Measurements from ENCODE around the gene MFRP. TPM values are rescaled to one million over a fixed set of nuclear protein-coding genes. Genes with fewer than 3 reads are reported as not detected.

Gene MFRP
- total RNA-seq, 4 donors from 2014 or later, result not detected

DNA sequence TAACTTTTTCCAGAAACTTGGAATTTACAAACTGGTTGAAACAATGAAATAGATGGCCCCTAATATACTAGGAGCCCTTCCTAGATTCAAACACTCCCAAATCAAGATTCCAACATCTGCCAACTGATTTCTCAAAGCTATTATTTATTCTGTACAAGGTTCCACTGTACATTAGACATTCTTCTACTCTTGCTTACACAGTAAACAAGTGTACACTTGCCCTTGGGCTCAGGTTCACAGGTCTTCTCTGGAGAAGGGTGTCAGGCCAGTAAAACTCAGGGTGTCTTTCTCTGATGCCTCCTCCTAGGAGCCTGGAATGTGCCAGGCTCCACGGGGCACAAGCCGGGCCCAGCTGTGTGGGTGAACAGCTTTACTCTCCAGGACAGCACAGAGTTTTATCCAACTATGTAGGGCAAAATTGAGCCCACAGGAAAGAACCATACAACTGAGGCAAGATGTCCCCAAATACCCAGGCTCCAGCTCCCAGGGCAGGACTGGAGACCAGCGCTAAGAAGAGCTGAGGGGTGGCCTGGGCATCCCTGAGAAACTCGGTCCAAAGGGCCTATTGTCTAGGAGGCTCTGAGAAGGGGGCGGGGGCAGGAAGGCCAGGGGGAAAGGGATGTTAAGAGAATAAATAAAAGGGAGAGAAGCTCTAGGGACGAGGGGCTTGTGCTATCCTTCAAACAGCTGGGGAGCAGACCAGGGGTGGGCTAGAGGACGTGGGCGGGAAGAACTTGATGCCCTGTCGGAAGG, 8.8 kb upstream of the MFRP start:
- H3K27me3 ChIP-seq, result no peaks in the 10 kb centered on the region
- peak overlapping the region in 1 of 4 donors; percentile 81 for H3K27ac ChIP-seq
- DNase-seq, result no peak
- peaks cover 17 to 55% (median 28%) of the 10 kb centered on the region in 3 donors for H3K4me1 ChIP-seq
- intact Hi-C loops (cut with DNase I), result no loop called here
- TF ChIP-seq, protein P1, sequence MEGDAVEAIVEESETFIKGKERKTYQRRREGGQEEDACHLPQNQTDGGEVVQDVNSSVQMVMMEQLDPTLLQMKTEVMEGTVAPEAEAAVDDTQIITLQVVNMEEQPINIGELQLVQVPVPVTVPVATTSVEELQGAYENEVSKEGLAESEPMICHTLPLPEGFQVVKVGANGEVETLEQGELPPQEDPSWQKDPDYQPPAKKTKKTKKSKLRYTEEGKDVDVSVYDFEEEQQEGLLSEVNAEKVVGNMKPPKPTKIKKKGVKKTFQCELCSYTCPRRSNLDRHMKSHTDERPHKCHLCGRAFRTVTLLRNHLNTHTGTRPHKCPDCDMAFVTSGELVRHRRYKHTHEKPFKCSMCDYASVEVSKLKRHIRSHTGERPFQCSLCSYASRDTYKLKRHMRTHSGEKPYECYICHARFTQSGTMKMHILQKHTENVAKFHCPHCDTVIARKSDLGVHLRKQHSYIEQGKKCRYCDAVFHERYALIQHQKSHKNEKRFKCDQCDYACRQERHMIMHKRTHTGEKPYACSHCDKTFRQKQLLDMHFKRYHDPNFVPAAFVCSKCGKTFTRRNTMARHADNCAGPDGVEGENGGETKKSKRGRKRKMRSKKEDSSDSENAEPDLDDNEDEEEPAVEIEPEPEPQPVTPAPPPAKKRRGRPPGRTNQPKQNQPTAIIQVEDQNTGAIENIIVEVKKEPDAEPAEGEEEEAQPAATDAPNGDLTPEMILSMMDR (IDR thresholded peaks at IDR 0.05), result no peak
- no peak for TF ChIP-seq POLR2A (IDR thresholded peaks at IDR 0.05)
- no peaks in the 10 kb centered on the region for H3K9me3 ChIP-seq
- peaks cover 0 to 34% (median 0%) of the 10 kb centered on the region in 3 donors for H3K36me3 ChIP-seq
- no peak overlapping the region for H3K4me3 ChIP-seq
- 57 to 60% methylated on average over 7 of the region's 9 CpGs for WGBS, 2 donors

DNA sequence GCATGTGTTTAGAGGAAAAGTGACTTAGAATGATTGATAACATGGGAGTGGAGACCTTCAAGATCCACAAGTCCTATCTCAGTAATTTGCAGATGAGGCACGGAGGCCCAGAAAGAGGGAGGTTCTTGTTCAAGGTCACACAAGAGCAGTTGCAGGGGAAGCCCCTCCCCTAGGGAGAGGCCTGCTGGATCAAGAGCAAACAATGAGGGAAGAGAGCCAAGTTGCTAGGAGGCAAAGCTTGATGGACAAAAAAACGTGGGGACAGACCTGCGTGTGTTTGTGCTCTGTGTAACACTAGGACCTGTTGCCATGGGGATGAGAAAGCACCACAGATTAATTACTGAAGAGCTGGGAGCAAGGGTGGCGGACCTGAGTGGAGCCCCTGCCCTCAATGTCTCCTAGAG, 6.4 kb upstream of the MFRP start:
- TF ChIP-seq POLR2A (IDR thresholded peaks at IDR 0.05), result no peak
- TF ChIP-seq, protein P1 (IDR thresholded peaks at IDR 0.05), result no peak
- Histone ChIP-seq H3K9me3 (no peaks in the 10 kb centered on the region), H3K4me1 (peaks cover 17 to 46% (median 28%) of the 10 kb centered on the region in 3 donors), H3K36me3 (peaks cover 0 to 11% (median 0%) of the 10 kb centered on the region in 3 donors), H3K27ac (peak overlapping the region in 2 of 4 donors; percentile 12 to 48), H3K4me3 (no peak overlapping the region), H3K27me3 (no peaks in the 10 kb centered on the region)
- 27 to 39% methylated on average over 4 of the region's 4 CpGs for WGBS, 2 donors
- no peak for DNase-seq
- intact Hi-C loops (cut with DNase I), result no loop called here

DNA sequence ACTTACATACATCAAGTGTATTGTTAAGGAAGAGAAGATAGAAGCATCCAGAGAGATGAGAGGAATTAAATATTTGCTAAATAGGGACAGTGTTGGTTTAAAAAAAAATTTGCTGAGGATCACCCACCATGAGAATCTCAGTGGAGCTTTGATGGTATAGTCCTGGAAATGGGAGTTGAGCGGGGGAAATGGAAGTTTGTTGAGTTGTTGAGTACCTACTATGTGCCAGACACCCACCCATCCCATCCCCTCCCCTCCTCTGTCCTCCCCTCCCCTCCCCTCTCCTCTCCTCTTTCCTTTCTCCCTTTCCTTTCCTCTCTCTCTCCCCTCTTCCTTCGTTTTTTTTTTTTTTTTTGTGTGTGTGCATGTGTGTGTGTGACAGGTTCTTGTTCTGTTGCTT, 4.7 kb upstream of the MFRP start:
- intact Hi-C loops (cut with DNase I), result no loop called here
- Histone ChIP-seq H3K9me3 (no peaks in the 10 kb centered on the region), H3K4me3 (no peak overlapping the region), H3K27me3 (peaks cover 0 to 7% (median 0%) of the 10 kb centered on the region in 4 donors), H3K4me1 (peaks cover 8 to 35% (median 22%) of the 10 kb centered on the region in 3 donors), H3K36me3 (no peaks in the 10 kb centered on the region), H3K27ac (no peak overlapping the region)
- WGBS, 2 donors, result 44 to 60% methylated on average over 2 of the region's 2 CpGs
- TF ChIP-seq POLR2A (IDR thresholded peaks at IDR 0.05), result no peak
- TF ChIP-seq, protein P1 (IDR thresholded peaks at IDR 0.05), result no peak
- DNase-seq, result no peak

DNA sequence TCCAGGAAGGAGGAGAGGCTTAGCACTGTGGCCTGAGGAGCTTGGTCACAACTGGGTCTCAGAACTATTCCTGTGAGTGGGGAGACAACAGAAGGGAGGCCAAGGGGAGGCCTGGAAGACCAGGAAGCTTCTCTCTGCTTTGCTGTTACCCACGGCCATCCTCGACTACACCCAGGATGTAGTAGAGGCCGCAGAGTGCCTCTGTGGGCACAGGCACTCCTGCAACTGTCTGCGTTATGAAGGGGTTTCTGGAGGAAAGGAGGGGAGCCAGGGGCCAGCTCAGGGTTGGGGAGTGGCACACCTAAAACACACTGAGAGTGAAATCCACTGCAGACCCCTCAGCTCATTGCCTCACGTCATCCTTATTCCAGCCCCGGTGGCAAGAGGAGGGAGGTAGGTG, 3.8 kb upstream of the MFRP start:
- no peaks in the 10 kb centered on the region for H3K9me3 ChIP-seq
- intact Hi-C loops (cut with DNase I), result no loop called here
- no peak for DNase-seq
- no peaks in the 10 kb centered on the region for H3K36me3 ChIP-seq
- no peak for TF ChIP-seq POLR2A (IDR thresholded peaks at IDR 0.05)
- TF ChIP-seq, protein P1 (IDR thresholded peaks at IDR 0.05), result no peak
- peaks cover 0 to 11% (median 0%) of the 10 kb centered on the region in 4 donors for H3K27me3 ChIP-seq
- no peak overlapping the region for H3K4me3 ChIP-seq
- H3K4me1 ChIP-seq, result peaks cover 5 to 26% (median 14%) of the 10 kb centered on the region in 3 donors
- 69 to 78% methylated on average over 6 of the region's 6 CpGs for WGBS, 2 donors
- H3K27ac ChIP-seq, result no peak overlapping the region

DNA sequence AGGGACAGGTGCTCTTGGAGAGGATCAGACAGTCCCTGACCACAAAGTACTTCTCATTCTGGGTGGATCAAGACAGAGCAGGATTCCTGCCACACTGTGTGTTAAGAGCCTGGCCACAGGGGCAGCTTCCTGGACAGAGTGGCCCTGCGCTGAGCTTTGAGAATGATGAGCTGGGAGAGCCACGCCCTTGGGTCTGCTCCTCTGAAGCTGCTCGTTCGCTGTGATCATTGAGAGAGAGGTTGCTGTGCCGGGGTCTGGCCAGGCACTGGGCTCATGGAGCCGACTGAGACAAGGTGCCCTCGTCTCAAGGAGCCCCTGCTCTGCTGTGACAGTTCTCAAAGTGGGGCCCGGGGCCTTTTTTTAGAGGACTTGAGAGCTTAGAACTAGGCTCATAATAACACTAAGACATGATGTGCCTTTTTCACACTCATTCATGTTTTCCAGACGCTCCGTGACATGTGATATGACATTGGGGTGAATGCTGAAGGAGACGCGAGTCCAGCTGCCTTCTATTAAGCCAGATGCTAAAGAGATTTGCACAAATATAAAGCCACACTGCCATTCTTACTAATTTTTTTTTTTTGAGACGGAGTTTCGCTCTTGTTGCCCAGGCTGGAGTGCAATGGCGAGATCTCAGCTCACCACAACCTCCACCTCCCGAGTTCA, 1.6 kb upstream of the MFRP start:
- Histone ChIP-seq H3K36me3 (no peaks in the 10 kb centered on the region), H3K4me3 (no peak overlapping the region), H3K9me3 (no peaks in the 10 kb centered on the region), H3K4me1 (peaks cover 2 to 8% (median 4%) of the 10 kb centered on the region in 3 donors), H3K27ac (no peak overlapping the region), H3K27me3 (peaks cover 0 to 11% (median 0%) of the 10 kb centered on the region in 4 donors)
- intact Hi-C loops (cut with DNase I), result no loop called here
- TF ChIP-seq POLR2A (IDR thresholded peaks at IDR 0.05), result no peak
- TF ChIP-seq, protein P1 (IDR thresholded peaks at IDR 0.05), result no peak
- no peak for DNase-seq
- 72 to 87% methylated on average over 9 to 10 of the region's 16 CpGs for WGBS, 2 donors

All from esophagus squamous epithelium (tissue), 5 donors.